Iris pigment epithelial cell (primary cell): ENCODE measurements around the gene LARP4.
"Not testable (repeated sequence)": the region's sequence is repeated elsewhere in the genome, so short reads cannot be mapped to it uniquely, and the experiment has no call there.

Experiments
- DNase-seq: peaks from one replicate; pipeline ENCODE4 v3.0.0-alpha.2; 2011; ENCODE audit warnings: low read depth

LARP4 gene

GRCh38 chr12:50483488-50483887 lies 82.8 kb downstream of the LARP4 start:
- DNase-seq = no peak

- no peak for DNase-seq
Measured at GRCh38 chr12:50488801-50489200, 88.1 kb downstream of the LARP4 start.

GRCh38 chr12:50498119-50498518 lies 97.4 kb downstream of the LARP4 start:
- not testable (repeated sequence) for DNase-seq

- DNase-seq = peak; percentile 89
Measured at GRCh38 chr12:50504798-50505674, 104.4 kb downstream of the LARP4 start, which contains the start of gene DIP2B. Gene DIP2B (plus strand): TSS chr12:50504985. CDS start chr12:50505141, 156 bp downstream.

- no peak for DNase-seq
Measured at GRCh38 chr12:50505675-50506530, 105.2 kb downstream of the LARP4 start.

GRCh38 chr12:50506753-50507473 lies 106.2 kb downstream of the LARP4 start:
- DNase-seq = no peak

- no peak for DNase-seq
Measured at GRCh38 chr12:50507474-50507838, 106.8 kb downstream of the LARP4 start.

GRCh38 chr12:50507930-50508329 lies 107.2 kb downstream of the LARP4 start:
- no peak for DNase-seq

GRCh38 chr12:50508414-50508813 lies 107.7 kb downstream of the LARP4 start:
- DNase-seq = no peak

- DNase-seq = no peak
Measured at GRCh38 chr12:50508970-50509663, 108.4 kb downstream of the LARP4 start.

GRCh38 chr12:50514526-50515276 lies 114.0 kb downstream of the LARP4 start:
- no peak for DNase-seq

- no peak for DNase-seq
Measured at GRCh38 chr12:50515587-50515986, 114.9 kb downstream of the LARP4 start.

GRCh38 chr12:50517421-50518048 lies 116.8 kb downstream of the LARP4 start:
- peak; percentile 81 for DNase-seq

GRCh38 chr12:50518090-50518489 lies 117.4 kb downstream of the LARP4 start:
- no peak for DNase-seq

- no peak for DNase-seq
Measured at GRCh38 chr12:50519353-50519752, 118.7 kb downstream of the LARP4 start.

GRCh38 chr12:50520416-50521207 lies 119.9 kb downstream of the LARP4 start:
- no peak for DNase-seq

GRCh38 chr12:50521781-50522180 lies 121.1 kb downstream of the LARP4 start:
- DNase-seq = not testable (repeated sequence)

GRCh38 chr12:50523772-50524171 lies 123.1 kb downstream of the LARP4 start:
- no peak for DNase-seq

GRCh38 chr12:50524621-50525020 lies 123.9 kb downstream of the LARP4 start:
- DNase-seq = no peak

- DNase-seq = no peak
Measured at GRCh38 chr12:50525422-50525821, 124.7 kb downstream of the LARP4 start.
